Fibroblast of villous mesenchyme (primary cell): ENCODE data around the gene RANBP3. TPM values are rescaled to one million over a fixed set of nuclear protein-coding genes. Genes with fewer than 3 reads are reported as not detected.

ENCODE experiments used
- DNase-seq: peaks from one replicate; pipeline ENCODE4 v3.0.0-alpha.2; 2010; ENCODE audit warnings: low read depth
- H3K4me3 ChIP-seq: 2 replicates; pipeline ENCODE4 v1.5.1; 2011; ENCODE audit warnings: low read depth, mild to moderate bottlenecking, low read length
- total RNA-seq: library from RNA; depleted of rRNA; stranded (reverse); fragments of >200 nt; gene quantifications from 2 replicates; pipeline ENCODE4 v1.2.3, GENCODE V29; 2012
- TF ChIP-seq, protein P1 (sequence below): IDR thresholded peaks from 2 replicates; pipeline ENCODE4 v1.5.1; 2012; ENCODE audit warnings: low read depth, mild to moderate bottlenecking, low read length; ENCODE audit not compliant: insufficient read depth

The RANBP3 gene
- total RNA-seq, 1 donor: 45.8 TPM

DNA sequence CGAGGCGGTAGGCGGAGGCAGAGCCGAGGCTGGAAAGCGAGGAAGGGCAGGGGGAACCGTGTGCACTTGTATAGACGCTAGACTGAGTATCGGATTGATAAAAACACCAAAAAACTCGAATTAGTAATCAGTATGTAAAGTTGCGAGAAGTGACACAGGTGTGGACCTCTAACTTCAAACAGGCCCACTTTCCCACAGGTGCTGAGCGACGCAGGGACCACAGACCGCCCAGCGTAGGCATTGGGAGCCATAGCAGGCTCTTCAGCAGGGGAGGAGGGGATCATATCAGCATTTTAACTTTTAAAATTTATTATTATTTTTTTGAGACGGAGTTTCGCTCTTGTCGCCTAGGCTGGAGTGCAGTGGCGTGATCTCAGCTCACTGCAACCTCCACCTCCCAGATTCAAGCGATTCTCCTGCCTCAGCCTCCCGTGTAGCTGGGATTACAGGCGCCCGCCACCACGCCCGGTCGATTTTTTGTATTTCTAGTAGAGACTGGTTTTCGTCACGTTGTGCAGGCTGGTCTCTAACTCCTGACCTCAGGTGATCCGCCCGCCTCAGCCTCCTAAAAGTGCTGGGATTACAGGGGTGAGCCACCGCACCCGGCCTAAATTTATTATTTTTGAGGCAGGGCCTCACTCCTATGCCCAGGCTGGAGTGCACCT, 72.7 kb downstream of the RANBP3 start:
- DNase-seq: no peak
- H3K4me3 ChIP-seq: peak overlapping the region; percentile 86
- TF ChIP-seq, protein P1, sequence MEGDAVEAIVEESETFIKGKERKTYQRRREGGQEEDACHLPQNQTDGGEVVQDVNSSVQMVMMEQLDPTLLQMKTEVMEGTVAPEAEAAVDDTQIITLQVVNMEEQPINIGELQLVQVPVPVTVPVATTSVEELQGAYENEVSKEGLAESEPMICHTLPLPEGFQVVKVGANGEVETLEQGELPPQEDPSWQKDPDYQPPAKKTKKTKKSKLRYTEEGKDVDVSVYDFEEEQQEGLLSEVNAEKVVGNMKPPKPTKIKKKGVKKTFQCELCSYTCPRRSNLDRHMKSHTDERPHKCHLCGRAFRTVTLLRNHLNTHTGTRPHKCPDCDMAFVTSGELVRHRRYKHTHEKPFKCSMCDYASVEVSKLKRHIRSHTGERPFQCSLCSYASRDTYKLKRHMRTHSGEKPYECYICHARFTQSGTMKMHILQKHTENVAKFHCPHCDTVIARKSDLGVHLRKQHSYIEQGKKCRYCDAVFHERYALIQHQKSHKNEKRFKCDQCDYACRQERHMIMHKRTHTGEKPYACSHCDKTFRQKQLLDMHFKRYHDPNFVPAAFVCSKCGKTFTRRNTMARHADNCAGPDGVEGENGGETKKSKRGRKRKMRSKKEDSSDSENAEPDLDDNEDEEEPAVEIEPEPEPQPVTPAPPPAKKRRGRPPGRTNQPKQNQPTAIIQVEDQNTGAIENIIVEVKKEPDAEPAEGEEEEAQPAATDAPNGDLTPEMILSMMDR: no peak

DNA sequence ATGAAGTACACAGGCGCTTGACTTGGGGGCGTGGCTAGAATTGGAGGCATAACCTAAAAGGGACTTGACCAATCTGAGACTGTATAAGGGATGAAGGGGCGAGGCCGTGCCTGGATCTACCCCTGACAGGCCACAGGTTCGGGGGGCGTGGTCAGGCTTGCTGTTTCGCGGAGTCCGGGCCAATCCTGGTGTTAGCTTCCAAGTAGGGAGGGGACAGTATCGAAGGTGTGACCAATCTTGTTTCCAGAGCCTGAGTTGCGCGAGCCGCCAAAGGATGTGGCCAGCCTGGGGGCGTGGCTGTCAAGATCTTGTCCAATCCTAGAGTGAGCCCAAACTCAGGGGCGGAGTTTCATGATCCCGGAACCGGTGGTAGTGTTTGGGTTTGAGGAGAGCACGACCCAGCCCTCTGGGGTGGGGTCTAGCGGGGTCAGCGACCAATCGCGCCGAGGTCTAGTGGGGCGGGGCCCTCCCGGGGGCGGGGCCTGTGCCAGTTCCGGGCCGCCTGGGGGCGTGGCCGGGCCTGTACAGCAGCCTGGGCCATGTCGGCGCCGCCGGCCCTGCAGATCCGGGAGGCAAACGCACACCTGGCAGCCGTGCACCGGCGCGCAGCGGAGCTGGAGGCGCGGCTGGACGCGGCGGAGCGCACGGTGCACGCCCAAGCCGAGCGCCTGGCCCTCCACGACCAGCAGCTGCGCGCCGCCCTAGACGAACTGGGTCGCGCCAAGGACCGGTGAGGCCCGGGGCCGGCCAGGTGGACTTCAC, 73.4 kb downstream of the RANBP3 start, which contains the start of gene VMAC:
TSS of gene VMAC (plus strand) at position 521 of the 762 bp plus-strand sequence. CDS start at position 540, 19 bp downstream.
- TF ChIP-seq, protein P1: no peak
- DNase-seq: peak; percentile 100
- peak within 1 kb of the TSS; percentile 100 for H3K4me3 ChIP-seq

DNA sequence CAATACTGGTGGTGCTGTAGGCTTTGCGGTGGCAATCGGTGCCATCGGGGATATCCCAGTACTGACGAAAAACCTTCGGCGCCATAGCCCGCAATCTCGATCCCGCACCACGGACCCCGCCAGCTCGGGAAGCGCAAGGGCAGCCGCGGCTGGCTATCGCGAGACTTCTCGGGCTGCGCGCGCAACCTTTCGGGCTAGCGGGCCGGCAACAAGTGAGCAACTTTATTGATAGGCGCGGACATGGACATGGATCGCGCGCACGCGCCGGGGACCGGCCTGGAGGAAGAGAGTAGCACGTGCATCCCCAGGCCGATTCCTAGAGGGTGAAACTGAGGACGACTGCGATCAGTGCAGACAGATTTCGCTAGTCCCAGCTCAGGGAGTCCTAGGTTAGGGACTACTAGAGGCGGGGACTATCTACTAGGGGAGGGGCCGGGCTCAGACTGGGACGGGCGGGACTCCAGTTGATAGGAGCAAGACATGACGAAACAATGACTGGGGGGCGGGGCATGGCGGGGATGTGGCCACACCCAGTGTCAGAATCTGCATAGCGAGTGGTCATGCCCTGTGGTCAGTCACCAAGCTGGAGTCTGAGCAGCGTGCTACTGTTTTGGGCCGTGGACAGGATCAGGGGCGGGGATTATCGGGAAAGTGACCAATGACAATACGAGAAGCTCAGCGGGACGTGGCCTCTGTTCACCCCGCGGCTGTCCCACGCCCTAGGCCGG, 74.2 kb downstream of the RANBP3 start, which contains the start of gene NDUFA11:
TSS of gene NDUFA11 (minus strand) at position 167 of the 728 bp plus-strand sequence. CDS start at position 85, 82 bp downstream.
- TF ChIP-seq, protein P1: no peak
- peak; percentile 97 for DNase-seq
- H3K4me3 ChIP-seq: peak within 1 kb of the TSS; percentile 100

DNA sequence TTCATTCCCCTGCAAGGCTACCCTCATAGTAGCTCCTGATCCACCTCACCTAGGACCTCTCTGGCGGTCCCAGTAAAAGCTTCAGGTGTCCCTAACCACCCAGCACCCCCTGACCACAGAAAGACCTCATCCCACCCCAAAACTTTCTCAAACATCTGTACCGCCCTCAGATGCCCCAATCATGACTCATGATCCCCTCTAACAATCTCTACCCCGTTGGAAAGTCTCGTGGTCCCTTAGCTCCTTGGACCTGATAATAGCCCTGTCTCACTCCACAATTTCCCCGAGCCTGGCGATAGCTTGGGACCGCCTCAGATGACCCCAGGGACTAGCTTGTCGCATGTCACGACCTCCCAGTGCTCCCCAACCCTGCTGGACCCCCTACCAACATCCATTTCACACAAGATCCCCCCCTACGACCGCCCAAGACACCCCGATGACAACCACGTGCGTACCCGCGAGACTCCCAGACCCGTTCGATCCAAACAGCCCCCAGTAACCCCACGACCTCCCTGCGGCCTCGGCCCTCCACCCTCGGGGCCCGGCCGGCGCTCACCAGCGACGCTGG, 74.8 kb downstream of the RANBP3 start:
- H3K4me3 ChIP-seq: peak overlapping the region; percentile 100
- DNase-seq: peak; percentile 52
- TF ChIP-seq, protein P1: no peak

DNA sequence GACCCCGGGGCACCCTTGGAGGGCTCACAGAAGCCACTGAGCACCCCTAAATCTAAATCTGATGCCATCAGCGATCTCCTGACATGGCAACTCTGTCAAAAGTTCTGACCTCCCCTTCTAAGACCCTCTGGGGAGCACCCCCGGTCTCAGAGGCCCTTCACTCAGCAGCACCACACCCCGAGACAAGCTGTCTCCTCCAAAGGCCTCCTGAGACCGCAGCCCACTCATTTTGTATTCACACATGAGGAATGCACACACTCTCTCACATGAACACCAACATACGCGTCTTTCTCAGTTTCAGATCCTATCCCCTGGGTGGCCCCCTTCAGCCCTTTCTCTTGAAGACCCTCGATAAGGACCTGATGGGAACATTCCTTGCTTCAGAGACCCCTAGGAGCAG, 77.0 kb downstream of the RANBP3 start:
- TF ChIP-seq, protein P1: no peak
- no peak for DNase-seq
- H3K4me3 ChIP-seq: no peak overlapping the region
